Transverse colon (tissue), 4 donors: ENCODE data around the gene ANKRD2. TPM values are rescaled to one million over a fixed set of nuclear protein-coding genes. Genes with fewer than 3 reads are reported as not detected.

Experiments
- DNase-seq: peaks from one replicate; pipeline ENCODE4 v3.0.0-alpha.2; 2019
- H3K27ac ChIP-seq, 4 donors: fragments of 200-600 bp; sonication (generic); 2 replicates each; pipeline ENCODE4 v1.5.1; 2016 to 2018; ENCODE audit warnings: inconsistent platforms in 4 of 4
- H3K27me3 ChIP-seq: fragments of 200-600 bp; sonication (generic); 2 replicates; pipeline ENCODE4 v1.5.1; 2017; ENCODE audit warnings: inconsistent platforms
- H3K36me3 ChIP-seq, 4 donors: fragments of 200-600 bp; sonication (generic); 2 replicates each; pipeline ENCODE4 v1.5.1; 2017 to 2019; ENCODE audit warnings: inconsistent platforms in 4 of 4
- H3K4me1 ChIP-seq, 4 donors: fragments of 200-600 bp; sonication (generic); 2 replicates each; pipeline ENCODE4 v1.5.1; 2017 to 2020; ENCODE audit warnings: inconsistent platforms in 4 of 4
- H3K4me3 ChIP-seq, 4 donors: fragments of 200-600 bp; sonication (generic); 1 replicate in 1 of 4; 2 replicates in 3 of 4; pipeline versions ENCODE4 v1.5.1 to v1.6.1; 2017 to 2019; ENCODE audit warnings: inconsistent platforms in 4 of 4
- H3K9me3 ChIP-seq, 2 donors: fragments of 200-600 bp; sonication (generic); 2 replicates each; pipeline ENCODE4 v1.5.1; 2017 to 2019; ENCODE audit warnings: inconsistent platforms in 2 of 2
- EP300 ChIP-seq: sonication (generic); formaldehyde crosslinking; IDR thresholded peaks from one replicate; pipeline ENCODE4 v1.6.1; 2017; ENCODE audit warnings: antibody characterized with exemption, low read depth
- POLR2A ChIP-seq: fragments of 450-650 bp; IDR thresholded peaks from one replicate; pipeline ENCODE4 v1.6.1; 2016; ENCODE audit warnings: antibody characterized with exemption, mild to moderate bottlenecking, moderate library complexity
- POLR2AphosphoS5 ChIP-seq, 3 donors: sonication (generic); formaldehyde crosslinking; IDR thresholded peaks; one replicate each; pipeline ENCODE4 v1.6.1; 2016; ENCODE audit warnings: antibody characterized with exemption in 3 of 3
- WGBS, 2 donors: methylation state at CpG; one replicate each; pipeline ENCODE4 v1.1.5; 2018; ENCODE audit warnings: low coverage in 1 of 2; 5-methylcytosine and 5-hydroxymethylcytosine counted together
- in situ Hi-C, 4 donors: fragments of 200-750 bp; cut with MboI; loops; one replicate each; pipeline versions ENCODE4 v1.15.0 to v1.15.1; 2017; ENCODE audit warnings: low sequenced_read_pairs in 3 of 4, low pct_ligation_motif_present in 1 of 4, low pct_unique_long_range_greater_than_20kb in 1 of 4
- intact Hi-C: fragments of 100-400 bp; cut with DNase I; formaldehyde crosslinking; loops from one replicate; pipeline ENCODE4 v1.15.1; 2023; ENCODE audit warnings: low total_unique reads
- total RNA-seq, 4 donors: library from RNA; depleted of rRNA; stranded (reverse); fragments of >200 nt; gene quantifications; one replicate each; pipeline ENCODE4 v1.1.0, GENCODE V29; 2016
- TF ChIP-seq, protein P1 (sequence below), 5 experiments: fragments of 200-600 bp in 3 of 5; fragments of 450-650 bp in 2 of 5; sonication (generic) in 3 of 5; IDR thresholded peaks; 1 replicate in 2 of 5; 2 replicates in 3 of 5; pipeline ENCODE4 v1.5.1; 2016 to 2017; ENCODE audit warnings: antibody characterized with exemption in 5 of 5, inconsistent platforms in 3 of 5, mild to moderate bottlenecking in 2 of 5, moderate library complexity in 1 of 5

Gene ANKRD2
- total RNA-seq, 4 donors from 2014 or later, result not detected

DNA sequence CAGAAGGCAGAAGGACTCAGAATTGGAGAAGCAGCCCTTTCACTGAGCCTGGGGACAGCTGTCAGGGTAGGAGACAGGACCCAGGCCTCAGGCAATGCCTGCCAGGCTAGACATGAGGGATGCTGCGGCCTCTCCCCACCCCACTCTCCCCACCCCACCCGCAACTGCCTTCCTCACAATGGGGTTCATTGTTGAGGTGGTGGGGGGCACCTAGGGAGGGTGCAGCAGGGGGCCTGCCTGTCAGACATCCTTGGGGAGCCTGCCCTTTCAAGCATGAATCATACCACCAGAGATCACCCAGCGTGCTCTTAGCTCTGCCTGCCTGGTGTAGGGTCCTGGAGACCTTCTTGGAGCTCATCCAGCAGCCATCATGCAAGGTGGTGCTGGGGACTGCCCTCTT lies 16.9 kb downstream of the ANKRD2 start, which contains the start of gene C10orf62:
C10orf62 (plus strand) TSS at position 243 of the 400 bp plus-strand sequence. CDS start 177 bp downstream, outside the sequence.
- 56% methylated on average over 2 of the region's 3 CpGs; no CpG with 5 or more reads in 1 of the 2 donors for WGBS, 2 donors
- Histone ChIP-seq H3K27me3 (no peaks in the 10 kb centered on the region), H3K9me3 (no peaks in the 10 kb centered on the region), H3K4me1 (no peaks in the 10 kb centered on the region), H3K4me3 (no peak within 1 kb of the TSS), H3K27ac (no peak within 1 kb of the TSS), H3K36me3 (no peaks in the 10 kb centered on the region)
- no peak for DNase-seq
- in situ Hi-C loops, result no loop called here
- TF ChIP-seq, protein P1, sequence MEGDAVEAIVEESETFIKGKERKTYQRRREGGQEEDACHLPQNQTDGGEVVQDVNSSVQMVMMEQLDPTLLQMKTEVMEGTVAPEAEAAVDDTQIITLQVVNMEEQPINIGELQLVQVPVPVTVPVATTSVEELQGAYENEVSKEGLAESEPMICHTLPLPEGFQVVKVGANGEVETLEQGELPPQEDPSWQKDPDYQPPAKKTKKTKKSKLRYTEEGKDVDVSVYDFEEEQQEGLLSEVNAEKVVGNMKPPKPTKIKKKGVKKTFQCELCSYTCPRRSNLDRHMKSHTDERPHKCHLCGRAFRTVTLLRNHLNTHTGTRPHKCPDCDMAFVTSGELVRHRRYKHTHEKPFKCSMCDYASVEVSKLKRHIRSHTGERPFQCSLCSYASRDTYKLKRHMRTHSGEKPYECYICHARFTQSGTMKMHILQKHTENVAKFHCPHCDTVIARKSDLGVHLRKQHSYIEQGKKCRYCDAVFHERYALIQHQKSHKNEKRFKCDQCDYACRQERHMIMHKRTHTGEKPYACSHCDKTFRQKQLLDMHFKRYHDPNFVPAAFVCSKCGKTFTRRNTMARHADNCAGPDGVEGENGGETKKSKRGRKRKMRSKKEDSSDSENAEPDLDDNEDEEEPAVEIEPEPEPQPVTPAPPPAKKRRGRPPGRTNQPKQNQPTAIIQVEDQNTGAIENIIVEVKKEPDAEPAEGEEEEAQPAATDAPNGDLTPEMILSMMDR (IDR thresholded peaks at IDR 0.05), result no peak
- TF ChIP-seq POLR2AphosphoS5 (IDR thresholded peaks at IDR 0.05), result no peak
- no peak for TF ChIP-seq POLR2A
- no peak for TF ChIP-seq EP300
- intact Hi-C loops, result no loop called here

DNA sequence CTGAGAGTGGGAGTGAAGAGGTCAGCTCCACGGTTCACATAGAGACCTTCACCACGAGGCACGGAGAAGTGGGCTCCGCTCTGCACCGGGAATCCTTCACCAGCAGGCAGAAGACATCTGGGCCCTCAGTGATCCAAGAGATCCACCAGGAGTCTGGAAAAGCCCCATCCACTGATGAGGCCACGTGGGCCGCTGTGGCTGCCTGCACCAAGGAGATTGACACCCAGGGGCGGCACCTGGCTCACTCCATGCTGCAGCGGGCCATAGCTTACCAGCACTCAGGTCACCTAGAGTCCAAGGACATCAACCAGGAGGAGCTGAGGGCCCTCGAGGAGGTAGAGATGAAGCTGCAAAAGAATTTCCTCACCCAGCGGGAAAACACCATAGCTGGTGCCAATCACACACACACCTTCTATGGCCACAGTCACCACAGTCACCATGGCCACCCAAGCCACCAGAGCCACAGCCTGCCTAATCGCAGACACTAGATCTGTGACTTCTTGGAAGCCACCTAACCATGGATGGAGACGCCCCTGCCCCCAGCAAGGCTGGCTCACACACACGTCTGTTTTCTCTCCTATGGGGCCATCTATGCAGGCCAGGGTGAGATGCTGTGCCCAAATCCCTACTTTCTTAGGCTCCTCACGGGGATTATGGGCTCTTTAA lies 17.6 kb downstream of the ANKRD2 start:
- no peak overlapping the region for H3K27ac ChIP-seq
- no peaks in the 10 kb centered on the region for H3K36me3 ChIP-seq
- H3K27me3 ChIP-seq, result no peaks in the 10 kb centered on the region
- DNase-seq, result no peak
- intact Hi-C loops, result no loop called here
- no peak overlapping the region for H3K4me3 ChIP-seq
- H3K9me3 ChIP-seq, result no peaks in the 10 kb centered on the region
- no peaks in the 10 kb centered on the region for H3K4me1 ChIP-seq
- in situ Hi-C loops, result no loop called here
- no peak for TF ChIP-seq POLR2A
- no peak for TF ChIP-seq POLR2AphosphoS5 (IDR thresholded peaks at IDR 0.05)
- TF ChIP-seq, protein P1 (IDR thresholded peaks at IDR 0.05), result no peak
- TF ChIP-seq EP300, result no peak
- WGBS, 2 donors, result 83% methylated on average over 15 of the region's 15 CpGs; no CpG with 5 or more reads in 1 of the 2 donors

DNA sequence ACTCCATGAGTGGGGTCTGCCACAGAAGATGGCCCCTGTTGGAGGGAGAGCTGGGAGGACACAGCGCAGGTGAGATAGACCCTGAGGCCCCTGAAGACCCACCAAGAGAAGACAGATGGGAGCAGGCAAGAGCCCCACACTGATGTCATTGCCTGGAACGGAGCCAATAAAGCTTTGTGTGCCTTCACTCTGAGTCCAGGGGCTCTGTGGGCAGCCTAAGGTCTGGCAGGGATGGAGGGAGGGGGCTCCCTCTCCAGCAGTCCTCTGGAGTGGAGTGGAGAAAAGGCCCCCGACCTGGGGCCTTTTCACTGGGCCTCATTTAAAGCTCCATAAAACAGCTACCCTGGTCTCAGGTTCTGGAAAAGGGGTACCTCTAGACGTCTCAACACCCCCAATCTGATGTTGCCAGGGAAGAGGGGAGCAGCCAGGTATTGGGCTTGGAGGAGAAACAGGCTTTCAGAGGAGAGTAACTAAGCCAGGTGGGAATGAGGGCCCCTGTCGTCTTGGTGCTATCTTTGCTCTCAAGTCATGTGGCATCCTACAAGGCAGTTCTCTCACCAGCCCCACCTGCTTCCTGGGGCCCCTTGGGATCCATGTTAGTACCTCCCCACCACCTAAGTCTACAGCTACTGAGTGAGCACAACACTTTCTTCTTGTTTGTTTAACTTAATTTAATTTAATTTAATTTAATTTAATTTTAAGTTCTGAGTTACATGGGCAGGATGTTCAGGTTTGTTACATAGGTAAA lies 18.3 kb downstream of the ANKRD2 start:
- Histone ChIP-seq H3K27me3 (no peaks in the 10 kb centered on the region), H3K36me3 (no peaks in the 10 kb centered on the region), H3K9me3 (no peaks in the 10 kb centered on the region), H3K4me3 (no peak overlapping the region), H3K27ac (no peak overlapping the region), H3K4me1 (peaks cover 0 to 3% (median 0%) of the 10 kb centered on the region in 4 donors)
- WGBS, 2 donors, result 74 to 100% methylated on average over 1 to 5 of the region's 5 CpGs
- in situ Hi-C loops, result no loop called here
- TF ChIP-seq EP300 (no peak), POLR2A (no peak), POLR2AphosphoS5 (IDR thresholded peaks at IDR 0.05) (no peak)
- TF ChIP-seq, protein P1 (IDR thresholded peaks at IDR 0.05), result no peak
- intact Hi-C loops, result no loop called here
- DNase-seq, result no peak

DNA sequence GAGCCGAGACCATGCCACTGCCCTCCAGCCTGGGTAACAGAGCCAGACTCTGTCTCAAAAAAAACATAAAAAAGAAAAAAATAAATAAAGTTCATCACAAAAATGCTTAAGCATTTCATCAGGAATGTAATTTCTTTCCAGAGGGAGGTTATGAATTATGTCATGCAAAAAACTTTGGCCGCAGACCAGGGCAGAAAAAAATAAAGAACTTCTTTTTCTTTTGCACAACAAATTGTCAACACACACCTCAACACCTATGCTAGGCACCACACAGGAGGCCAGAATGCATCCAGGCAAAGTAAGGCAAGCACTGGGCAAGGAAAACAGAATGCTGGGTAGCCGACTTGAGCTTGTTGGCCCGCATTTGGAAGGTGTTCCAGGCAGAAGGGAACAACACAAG lies 20.8 kb downstream of the ANKRD2 start:
- in situ Hi-C loops (no loop called here), intact Hi-C loops (no loop called here)
- Histone ChIP-seq H3K4me1 (peaks cover 3 to 10% (median 5%) of the 10 kb centered on the region in 4 donors), H3K9me3 (no peaks in the 10 kb centered on the region), H3K27ac (peak overlapping the region in 1 of 4 donors; percentile 45), H3K27me3 (no peaks in the 10 kb centered on the region), H3K36me3 (no peaks in the 10 kb centered on the region), H3K4me3 (no peak overlapping the region)
- TF ChIP-seq POLR2A (no peak), EP300 (no peak), POLR2AphosphoS5 (IDR thresholded peaks at IDR 0.05) (no peak)
- TF ChIP-seq, protein P1 (IDR thresholded peaks at IDR 0.05), result no peak
- WGBS, 2 donors, result 73 to 77% methylated on average over 4 of the region's 4 CpGs
- no peak for DNase-seq
